GM19468 (cell line): Measurements from ENCODE around the gene EFR3B.

Source experiments
- ATAC-seq: cut with Tn5 transposase; IDR thresholded peaks from one replicate; pipeline ENCODE4 v1.9.1; 2021; ENCODE audit warnings: mild to moderate bottlenecking, moderate library complexity, moderate number of reproducible peaks; ENCODE audit not compliant: unreplicated experiment; ENCODE audit errors: extremely low read depth

EFR3B gene

GRCh38 chr2:25207078-25207545 is 165.2 kb downstream of the EFR3B start:
- no peak for ATAC-seq
